Transverse colon (tissue), 4 donors: ENCODE results near the gene THOP1. TPM values are rescaled to one million over a fixed set of nuclear protein-coding genes. Genes with fewer than 3 reads are reported as not detected.

Source experiments
- DNase-seq: peaks from one replicate; pipeline ENCODE4 v3.0.0-alpha.2; 2019
- H3K27ac ChIP-seq, 4 donors: fragments of 200-600 bp; sonication (generic); 2 replicates each; pipeline ENCODE4 v1.5.1; 2016 to 2018; ENCODE audit warnings: inconsistent platforms in 4 of 4
- H3K27me3 ChIP-seq: fragments of 200-600 bp; sonication (generic); 2 replicates; pipeline ENCODE4 v1.5.1; 2017; ENCODE audit warnings: inconsistent platforms
- H3K36me3 ChIP-seq, 4 donors: fragments of 200-600 bp; sonication (generic); 2 replicates each; pipeline ENCODE4 v1.5.1; 2017 to 2019; ENCODE audit warnings: inconsistent platforms in 4 of 4
- H3K4me1 ChIP-seq, 4 donors: fragments of 200-600 bp; sonication (generic); 2 replicates each; pipeline ENCODE4 v1.5.1; 2017 to 2020; ENCODE audit warnings: inconsistent platforms in 4 of 4
- H3K4me3 ChIP-seq, 4 donors: fragments of 200-600 bp; sonication (generic); 1 replicate in 1 of 4; 2 replicates in 3 of 4; pipeline versions ENCODE4 v1.5.1 to v1.6.1; 2017 to 2019; ENCODE audit warnings: inconsistent platforms in 4 of 4
- H3K9me3 ChIP-seq, 2 donors: fragments of 200-600 bp; sonication (generic); 2 replicates each; pipeline ENCODE4 v1.5.1; 2017 to 2019; ENCODE audit warnings: inconsistent platforms in 2 of 2
- EP300 ChIP-seq: sonication (generic); formaldehyde crosslinking; IDR thresholded peaks from one replicate; pipeline ENCODE4 v1.6.1; 2017; ENCODE audit warnings: antibody characterized with exemption, low read depth
- POLR2A ChIP-seq: fragments of 450-650 bp; IDR thresholded peaks from one replicate; pipeline ENCODE4 v1.6.1; 2016; ENCODE audit warnings: antibody characterized with exemption, mild to moderate bottlenecking, moderate library complexity
- POLR2AphosphoS5 ChIP-seq, 3 donors: sonication (generic); formaldehyde crosslinking; IDR thresholded peaks; one replicate each; pipeline ENCODE4 v1.6.1; 2016; ENCODE audit warnings: antibody characterized with exemption in 3 of 3
- WGBS, 2 donors: methylation state at CpG; one replicate each; pipeline ENCODE4 v1.1.5; 2018; ENCODE audit warnings: low coverage in 1 of 2; 5-methylcytosine and 5-hydroxymethylcytosine counted together
- in situ Hi-C, 4 donors: fragments of 200-750 bp; cut with MboI; loops; one replicate each; pipeline versions ENCODE4 v1.15.0 to v1.15.1; 2017; ENCODE audit warnings: low sequenced_read_pairs in 3 of 4, low pct_ligation_motif_present in 1 of 4, low pct_unique_long_range_greater_than_20kb in 1 of 4
- intact Hi-C: fragments of 100-400 bp; cut with DNase I; formaldehyde crosslinking; loops from one replicate; pipeline ENCODE4 v1.15.1; 2023; ENCODE audit warnings: low total_unique reads
- total RNA-seq, 4 donors: library from RNA; depleted of rRNA; stranded (reverse); fragments of >200 nt; gene quantifications; one replicate each; pipeline ENCODE4 v1.1.0, GENCODE V29; 2016
- TF ChIP-seq, protein P1 (sequence below), 5 experiments: fragments of 200-600 bp in 3 of 5; fragments of 450-650 bp in 2 of 5; sonication (generic) in 3 of 5; IDR thresholded peaks; 1 replicate in 2 of 5; 2 replicates in 3 of 5; pipeline ENCODE4 v1.5.1; 2016 to 2017; ENCODE audit warnings: antibody characterized with exemption in 5 of 5, inconsistent platforms in 3 of 5, mild to moderate bottlenecking in 2 of 5, moderate library complexity in 1 of 5

Gene THOP1
- total RNA-seq, 4 donors from 2014 or later = 32.9 to 149 (median 42.0) TPM

DNA sequence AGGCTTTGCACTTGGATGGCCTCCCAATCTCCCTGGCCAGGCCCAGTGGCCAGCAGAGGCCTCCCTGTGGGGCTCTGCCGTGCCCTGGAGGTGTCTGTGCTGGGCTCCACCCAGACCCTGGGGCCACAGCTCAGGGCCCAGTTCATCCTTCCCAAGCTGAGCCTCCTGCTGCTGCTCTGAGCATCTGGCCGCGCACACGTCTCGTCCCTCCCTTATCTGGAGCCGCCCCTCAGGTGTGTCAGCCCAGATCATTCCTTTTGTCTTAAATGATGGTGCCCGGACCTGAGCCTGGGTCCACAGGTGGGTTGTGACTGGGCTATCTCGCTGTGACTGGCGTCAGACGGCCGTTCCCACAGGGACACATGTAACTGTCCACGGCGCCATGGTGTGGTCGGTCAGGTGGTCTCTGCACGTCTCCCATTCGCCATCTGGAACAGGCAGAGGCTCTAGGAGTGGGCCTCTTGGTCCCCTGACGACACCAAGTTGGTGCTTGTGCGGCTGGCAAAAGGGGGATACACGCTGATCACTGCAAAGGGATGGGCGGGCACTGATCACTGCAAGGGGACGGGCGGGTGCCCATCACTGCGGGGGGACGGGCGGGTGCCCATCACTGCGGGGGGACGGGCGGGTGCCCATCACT is 20.1 kb downstream of the THOP1 start:
- WGBS, 2 donors = 94% methylated on average over 21 of the region's 28 CpGs; no CpG with 5 or more reads in 1 of the 2 donors
- no peak for TF ChIP-seq EP300
- TF ChIP-seq POLR2AphosphoS5 (IDR thresholded peaks at IDR 0.05) = no peak
- no peak for TF ChIP-seq POLR2A
- TF ChIP-seq, protein P1, sequence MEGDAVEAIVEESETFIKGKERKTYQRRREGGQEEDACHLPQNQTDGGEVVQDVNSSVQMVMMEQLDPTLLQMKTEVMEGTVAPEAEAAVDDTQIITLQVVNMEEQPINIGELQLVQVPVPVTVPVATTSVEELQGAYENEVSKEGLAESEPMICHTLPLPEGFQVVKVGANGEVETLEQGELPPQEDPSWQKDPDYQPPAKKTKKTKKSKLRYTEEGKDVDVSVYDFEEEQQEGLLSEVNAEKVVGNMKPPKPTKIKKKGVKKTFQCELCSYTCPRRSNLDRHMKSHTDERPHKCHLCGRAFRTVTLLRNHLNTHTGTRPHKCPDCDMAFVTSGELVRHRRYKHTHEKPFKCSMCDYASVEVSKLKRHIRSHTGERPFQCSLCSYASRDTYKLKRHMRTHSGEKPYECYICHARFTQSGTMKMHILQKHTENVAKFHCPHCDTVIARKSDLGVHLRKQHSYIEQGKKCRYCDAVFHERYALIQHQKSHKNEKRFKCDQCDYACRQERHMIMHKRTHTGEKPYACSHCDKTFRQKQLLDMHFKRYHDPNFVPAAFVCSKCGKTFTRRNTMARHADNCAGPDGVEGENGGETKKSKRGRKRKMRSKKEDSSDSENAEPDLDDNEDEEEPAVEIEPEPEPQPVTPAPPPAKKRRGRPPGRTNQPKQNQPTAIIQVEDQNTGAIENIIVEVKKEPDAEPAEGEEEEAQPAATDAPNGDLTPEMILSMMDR (IDR thresholded peaks at IDR 0.05) = no peak

DNA sequence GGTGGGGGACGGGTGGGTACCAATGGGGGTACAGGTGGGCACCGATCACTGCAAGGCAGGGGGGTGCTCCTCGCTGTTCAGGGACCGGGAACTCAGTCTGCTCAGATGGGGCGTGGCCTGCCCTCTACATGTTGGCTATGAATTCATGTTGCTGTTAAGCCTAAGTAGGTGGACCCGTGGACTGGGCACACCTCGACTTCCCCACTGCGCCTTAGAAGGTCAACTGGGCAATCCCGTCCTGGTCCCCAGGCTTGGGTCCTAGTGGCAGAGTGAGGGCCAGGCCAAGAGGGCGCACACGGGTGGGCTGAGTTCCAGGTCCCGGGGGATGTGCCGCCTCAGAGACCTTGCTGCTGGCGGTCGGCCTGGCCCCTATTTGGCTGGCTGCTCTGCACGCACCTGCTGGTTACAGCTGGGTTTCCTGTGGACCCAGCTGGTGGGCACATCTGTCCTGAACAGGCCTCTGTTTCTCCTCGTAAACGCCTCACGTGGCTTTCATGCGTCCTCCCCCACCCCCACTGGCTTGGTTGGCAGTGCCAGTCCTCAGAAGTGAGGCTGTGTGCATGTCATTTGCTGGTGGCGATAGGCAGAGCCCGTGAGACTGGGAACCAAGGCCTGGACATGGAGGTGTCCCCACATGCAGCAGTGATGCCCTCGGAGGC is 20.8 kb downstream of the THOP1 start:
- intact Hi-C loops (no loop called here), in situ Hi-C loops (no loop called here)
- DNase-seq = no peak
- no peaks in the 10 kb centered on the region for H3K27me3 ChIP-seq
- TF ChIP-seq, protein P1 (IDR thresholded peaks at IDR 0.05) = no peak
- TF ChIP-seq EP300 = no peak
- TF ChIP-seq POLR2A = no peak
- TF ChIP-seq POLR2AphosphoS5 (IDR thresholded peaks at IDR 0.05) = no peak
- no peak overlapping the region for H3K4me3 ChIP-seq
- H3K36me3 ChIP-seq = peaks cover 0 to 9% (median 3%) of the 10 kb centered on the region in 4 donors
- WGBS, 2 donors = 96 to 100% methylated on average over 5 to 21 of the region's 23 CpGs
- peaks cover 0 to 6% (median 5%) of the 10 kb centered on the region in 4 donors for H3K4me1 ChIP-seq
- no peaks in the 10 kb centered on the region for H3K9me3 ChIP-seq
- H3K27ac ChIP-seq = no peak overlapping the region

More for the DNA sequence above, 20.1 kb downstream of the THOP1 start:
- Histone ChIP-seq H3K4me3 (no peak overlapping the region), H3K4me1 (no peaks in the 10 kb centered on the region), H3K9me3 (no peaks in the 10 kb centered on the region), H3K27ac (no peak overlapping the region), H3K27me3 (no peaks in the 10 kb centered on the region), H3K36me3 (peaks cover 0 to 9% (median 3%) of the 10 kb centered on the region in 4 donors)
- in situ Hi-C loops (no loop called here), intact Hi-C loops (no loop called here)
- DNase-seq = no peak

DNA sequence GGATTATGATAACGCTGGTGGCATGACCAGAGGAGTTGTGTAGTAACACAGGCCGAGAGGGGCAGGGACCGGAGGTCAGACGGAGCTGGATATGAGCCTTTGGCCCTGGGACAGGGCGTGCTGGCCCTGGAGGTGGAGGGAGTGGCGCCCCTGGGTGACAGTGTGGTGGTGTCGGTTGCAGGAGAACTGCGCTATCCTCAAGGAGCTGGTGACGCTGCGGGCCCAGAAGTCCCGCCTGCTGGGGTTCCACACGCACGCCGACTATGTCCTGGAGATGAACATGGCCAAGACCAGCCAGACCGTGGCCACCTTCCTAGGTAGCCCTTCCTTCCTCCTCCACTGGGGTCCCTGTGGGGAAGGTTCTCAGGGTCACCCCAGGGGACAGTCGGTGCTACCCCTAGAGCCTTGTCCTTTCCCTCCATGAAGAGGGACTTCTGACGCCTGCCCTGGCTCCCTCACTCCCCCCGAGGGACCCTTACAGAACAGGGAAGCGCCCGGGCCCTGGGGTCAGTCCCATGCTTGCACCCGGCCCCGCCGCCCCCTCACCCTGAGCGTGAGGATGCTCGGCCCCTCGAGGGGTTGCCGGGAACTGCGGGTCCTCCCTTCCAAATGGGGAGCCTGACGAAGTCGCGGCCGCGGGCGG is 21.6 kb downstream of the THOP1 start:
- intact Hi-C loops = no loop called here
- H3K36me3 ChIP-seq = peaks cover 0 to 9% (median 3%) of the 10 kb centered on the region in 4 donors
- 94% methylated on average over 34 of the region's 34 CpGs; no CpG with 5 or more reads in 1 of the 2 donors for WGBS, 2 donors

More for the DNA sequence above, 21.6 kb downstream of the THOP1 start:
- no peaks in the 10 kb centered on the region for H3K9me3 ChIP-seq
- in situ Hi-C loops = no loop called here
- no peak for DNase-seq
- H3K27ac ChIP-seq = no peak overlapping the region
- H3K4me1 ChIP-seq = peaks cover 0 to 11% (median 7%) of the 10 kb centered on the region in 4 donors
- H3K4me3 ChIP-seq = no peak overlapping the region
- H3K27me3 ChIP-seq = no peaks in the 10 kb centered on the region
- TF ChIP-seq, protein P1 (IDR thresholded peaks at IDR 0.05) = no peak
- TF ChIP-seq POLR2A = no peak
- TF ChIP-seq POLR2AphosphoS5 (IDR thresholded peaks at IDR 0.05) = no peak
- TF ChIP-seq EP300 = no peak
